Activated CD8-positive, alpha-beta memory T cell treated with anti-CD3 and anti-CD28 coated beads for 36 hours (primary cell): ENCODE measurements around the gene HSD17B2. TPM values are rescaled to one million over a fixed set of nuclear protein-coding genes. Genes with fewer than 3 reads are reported as not detected.

ENCODE experiments used
- CTCF ChIA-PET: fragments of 350-600 bp; sonication (Branson Sonifier 250); formaldehyde crosslinking; loops from one replicate; lab custom pipeline; 2021; ENCODE audit warnings: antibody characterized with exemption; lab: Charles Lee
- POLR2A ChIA-PET: fragments of 350-600 bp; sonication (Branson Sonifier 250); formaldehyde crosslinking; loops from one replicate; lab custom pipeline; 2021; ENCODE audit warnings: antibody characterized with exemption; lab: Charles Lee
- total RNA-seq, 2 experiments: library from RNA; stranded (reverse); gene quantifications; one replicate each; pipeline ENCODE4 v1.2.3, GENCODE V29; 2021

Gene HSD17B2
- total RNA-seq, 2 experiments from 2014 or later, result not detected

DNA sequence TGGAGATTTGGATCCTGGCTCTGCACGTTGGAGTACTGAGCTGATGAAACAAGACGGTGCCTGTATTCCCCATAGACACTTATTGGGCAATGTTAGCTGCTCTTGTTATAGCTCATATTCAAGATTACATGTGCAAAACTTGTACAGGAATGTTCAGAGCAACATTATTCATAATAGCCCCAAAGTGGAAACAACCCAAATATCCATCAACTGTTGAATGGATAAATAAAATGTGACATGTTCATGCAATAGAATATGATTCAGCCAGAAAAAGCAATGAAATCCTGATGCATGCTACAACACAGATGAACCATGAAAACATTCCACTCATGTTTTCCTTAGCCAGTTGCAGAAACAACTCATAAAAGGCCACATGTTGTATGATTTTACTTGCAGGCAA is 18.1 kb upstream of the HSD17B2 start:
- ChIA-PET CTCF (no interaction called here), POLR2A (no interaction called here)

DNA sequence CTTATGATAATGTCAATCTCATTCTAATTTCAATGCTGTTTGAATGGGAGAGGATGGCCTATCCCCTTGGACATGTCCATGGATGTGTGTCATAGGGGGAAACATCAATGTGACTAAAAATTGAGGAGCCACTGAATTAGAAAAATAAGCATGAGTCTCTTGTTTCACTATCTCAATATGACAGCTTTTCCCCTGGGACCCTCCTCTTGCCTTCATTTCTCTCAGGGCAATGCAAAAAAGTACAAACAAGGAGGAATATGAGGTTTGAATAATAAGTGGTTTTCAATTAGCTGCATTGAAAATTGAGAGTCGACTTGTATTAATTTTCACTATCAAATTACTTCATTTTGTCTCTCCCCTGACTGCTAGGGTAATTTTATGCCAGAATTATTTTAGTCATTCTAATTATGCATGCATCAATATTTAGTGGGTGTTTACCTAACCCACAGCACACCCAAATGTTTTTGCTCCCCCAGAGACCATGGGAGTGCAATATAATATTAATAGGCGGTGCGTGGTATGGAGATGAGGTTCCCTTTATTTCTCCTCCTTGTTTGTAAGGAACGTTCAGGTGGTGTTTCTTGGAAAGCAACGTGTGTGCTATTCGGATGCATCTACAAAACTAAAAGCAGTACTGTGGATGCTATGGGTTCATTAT is 17.0 kb upstream of the HSD17B2 start:
- POLR2A ChIA-PET, result no interaction called here
- CTCF ChIA-PET, result no interaction called here

DNA sequence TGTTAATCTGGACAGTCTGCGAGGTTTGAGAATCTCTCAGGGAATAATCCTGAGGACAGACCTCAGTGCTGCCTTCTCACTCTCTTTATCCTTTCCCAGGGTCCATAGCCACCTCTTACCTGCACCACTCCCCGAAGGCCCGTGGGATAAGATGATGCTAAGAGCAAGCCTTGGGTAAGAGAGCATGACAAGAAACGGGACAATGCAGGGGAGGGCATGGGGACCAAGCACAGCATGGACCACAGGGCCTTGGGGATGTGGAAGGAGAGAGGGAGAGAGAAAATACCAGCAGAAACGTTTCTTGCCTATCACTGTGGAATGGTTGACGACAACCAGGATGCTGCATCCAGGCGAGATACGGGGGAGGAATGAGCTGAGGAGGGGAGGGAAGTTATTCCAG is 15.5 kb upstream of the HSD17B2 start:
- CTCF ChIA-PET, result no interaction called here
- POLR2A ChIA-PET, result no interaction called here

DNA sequence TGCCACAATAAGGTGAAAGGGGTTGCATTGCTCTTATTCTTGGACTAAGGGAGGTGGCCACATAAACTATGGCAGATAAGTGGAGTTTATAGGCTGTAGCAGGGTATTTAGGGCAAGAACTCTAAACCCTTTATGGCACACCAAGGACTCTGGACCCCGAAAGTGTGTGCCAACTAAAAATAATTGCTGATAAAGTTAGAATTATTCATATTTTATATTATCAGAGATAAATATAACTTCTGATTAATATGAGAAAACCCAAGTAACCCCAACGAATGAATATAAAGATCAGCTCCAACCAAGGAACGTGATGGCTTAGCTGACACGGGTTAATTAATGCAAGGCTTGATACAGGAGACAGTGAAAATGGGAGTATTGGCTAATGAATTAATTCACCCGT is 15.0 kb upstream of the HSD17B2 start:
- ChIA-PET CTCF (interaction anchor here (0.7 kb wide), 2 partner anchors 12 to 22 kb away, joined by 3 read pairs; no protein-coding TSS in a partner anchor), POLR2A (no interaction called here)

DNA sequence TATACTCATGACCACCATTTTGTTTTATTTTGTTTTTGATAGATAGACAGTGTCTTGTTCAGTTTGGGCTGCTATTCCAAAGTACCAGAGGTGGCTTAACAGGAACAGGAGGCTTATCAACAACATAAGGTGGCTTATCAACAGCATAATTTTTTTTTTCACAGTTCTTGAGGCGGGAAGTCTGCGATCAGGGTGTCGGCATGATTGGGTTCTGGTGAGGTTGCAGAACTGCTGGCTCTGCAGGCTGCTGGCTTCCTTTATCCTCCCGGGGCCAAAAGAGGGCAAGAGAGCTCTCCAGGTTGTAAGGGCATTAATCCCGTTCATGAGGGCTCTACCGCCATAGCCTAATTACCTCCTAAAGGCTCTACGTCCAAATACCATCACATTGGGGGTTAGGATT is 11.8 kb upstream of the HSD17B2 start:
- ChIA-PET CTCF (no interaction called here), POLR2A (no interaction called here)

DNA sequence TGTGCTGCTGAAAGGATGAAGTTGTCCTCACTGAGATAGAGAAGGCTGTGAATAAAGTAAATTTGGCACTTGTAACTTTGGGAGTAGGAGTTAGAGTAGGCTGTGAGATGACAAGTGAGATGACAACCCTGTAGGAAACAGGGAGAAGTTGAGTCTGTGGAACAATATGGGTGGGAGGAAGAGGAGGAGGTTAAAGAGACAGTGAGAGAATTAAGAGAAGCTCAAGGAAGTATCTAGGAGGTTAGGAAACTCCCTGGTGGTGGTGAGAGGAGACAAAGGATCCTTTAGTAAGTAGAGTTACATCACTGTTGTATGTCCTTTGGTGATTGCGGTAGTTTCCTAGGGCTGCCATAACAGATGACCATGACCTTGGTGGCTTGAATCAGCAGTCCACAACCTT is 10.7 kb upstream of the HSD17B2 start:
- ChIA-PET CTCF (interaction anchor here (0.6 kb wide), 1 partner anchor 576 kb away, joined by 3 read pairs; no protein-coding TSS in a partner anchor), POLR2A (no interaction called here)

DNA sequence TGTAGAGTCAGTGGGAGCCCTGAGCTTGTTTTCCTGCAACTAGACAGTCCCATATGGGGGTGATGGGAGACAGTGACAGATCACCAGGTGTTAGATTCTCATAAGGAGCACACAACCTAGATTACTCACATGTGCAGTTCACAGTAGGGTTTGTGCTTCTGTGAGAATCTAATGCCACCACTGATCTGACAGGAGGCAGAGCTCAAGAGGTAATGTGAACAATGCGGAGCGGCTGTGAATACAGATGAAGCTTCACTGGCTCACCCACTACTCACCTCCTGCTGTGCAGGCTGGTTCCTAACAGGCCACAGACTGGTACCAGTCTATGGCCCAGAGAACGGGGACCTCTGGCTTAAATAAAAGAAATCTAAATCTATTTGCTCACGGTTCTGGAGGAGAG is 10.2 kb upstream of the HSD17B2 start:
- POLR2A ChIA-PET, result no interaction called here
- CTCF ChIA-PET, result interaction anchor here (0.6 kb wide), 1 partner anchor 575 kb away, joined by 3 read pairs; no protein-coding TSS in a partner anchor

DNA sequence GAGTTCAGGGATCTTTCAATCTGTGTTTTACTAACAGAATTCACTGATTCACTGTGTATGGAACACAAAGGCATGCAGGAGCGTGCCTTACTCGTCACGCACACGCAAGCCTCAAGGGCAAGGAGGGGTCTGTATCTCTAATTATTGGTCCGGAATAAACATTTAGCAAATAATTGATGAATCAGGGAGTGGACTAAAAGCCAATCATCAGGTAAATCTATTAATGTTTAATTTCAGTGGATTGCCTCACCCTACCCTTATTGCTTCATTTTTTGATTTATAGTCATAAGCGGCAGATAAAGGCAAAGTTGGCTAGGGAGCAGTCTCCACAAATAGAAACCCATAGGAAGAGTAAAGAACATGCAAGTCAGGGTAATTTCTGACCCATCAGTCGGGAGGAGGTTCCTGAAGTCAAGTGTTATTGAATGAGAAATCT is 7.4 kb upstream of the HSD17B2 start:
- POLR2A ChIA-PET, result no interaction called here
- CTCF ChIA-PET, result no interaction called here

DNA sequence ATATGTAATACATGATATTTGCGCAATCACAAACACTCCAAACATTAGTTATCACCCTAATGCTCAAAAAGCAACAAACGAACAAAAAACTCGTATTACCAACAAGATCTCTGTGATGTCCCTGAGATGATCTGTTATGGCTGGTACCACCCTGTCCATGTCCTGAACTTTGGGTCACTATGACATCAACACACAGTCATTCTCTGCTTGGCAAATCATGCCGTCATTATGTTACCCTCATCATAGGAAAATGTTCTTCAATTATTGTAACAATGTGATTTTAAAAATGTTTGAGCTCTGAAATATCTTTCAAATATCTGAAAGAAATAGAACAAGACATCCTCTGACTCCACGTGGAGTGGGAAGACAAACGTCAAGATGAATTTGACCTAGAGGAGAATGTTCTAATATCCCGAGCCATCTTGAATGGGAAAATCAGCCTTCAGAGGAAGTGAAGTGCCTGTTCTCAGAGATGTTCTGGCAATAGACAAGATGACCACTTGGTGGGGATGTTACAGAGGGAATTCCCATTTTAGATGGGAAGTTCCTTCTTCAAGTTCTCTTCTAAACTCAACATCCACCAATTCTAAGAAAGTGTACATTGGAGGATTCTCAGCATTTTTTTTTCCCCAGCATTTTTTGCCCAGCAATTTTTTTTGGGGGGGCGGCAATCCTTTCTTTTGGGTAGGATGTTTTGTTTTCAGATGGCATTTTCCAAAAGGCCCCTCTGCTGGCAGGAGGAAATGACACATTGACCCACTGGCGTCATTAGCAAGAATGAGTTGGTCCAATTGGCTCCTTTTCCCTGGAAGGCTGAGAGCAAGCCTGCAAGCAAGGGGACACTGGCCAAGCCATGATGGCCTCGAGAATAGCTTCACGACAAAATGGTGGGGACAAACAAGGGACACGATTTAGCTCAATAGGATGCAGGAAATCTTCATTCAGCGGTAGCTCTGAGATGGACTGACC is 3.7 kb upstream of the HSD17B2 start:
- POLR2A ChIA-PET, result no interaction called here
- CTCF ChIA-PET, result no interaction called here

DNA sequence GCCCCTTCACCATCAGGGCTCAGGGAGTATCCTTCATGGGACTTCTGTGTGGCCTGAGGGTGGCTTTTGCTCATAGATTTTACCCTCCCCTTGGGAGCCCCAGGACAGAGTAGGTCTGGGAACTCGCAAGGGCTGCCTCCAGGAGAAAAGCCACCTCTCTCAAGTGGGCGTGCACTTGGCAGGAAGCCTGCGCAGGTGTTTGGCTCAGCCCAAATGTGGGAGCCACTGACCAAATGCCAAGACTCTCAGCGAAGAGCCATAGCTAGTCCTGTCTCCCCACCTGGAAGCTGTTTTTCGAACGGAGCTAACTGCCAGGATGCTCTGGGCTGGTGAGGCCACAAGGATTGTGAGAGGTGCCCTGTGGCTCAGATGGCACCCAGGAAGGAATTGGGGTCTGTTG is 2.0 kb upstream of the HSD17B2 start:
- CTCF ChIA-PET, result no interaction called here

DNA sequence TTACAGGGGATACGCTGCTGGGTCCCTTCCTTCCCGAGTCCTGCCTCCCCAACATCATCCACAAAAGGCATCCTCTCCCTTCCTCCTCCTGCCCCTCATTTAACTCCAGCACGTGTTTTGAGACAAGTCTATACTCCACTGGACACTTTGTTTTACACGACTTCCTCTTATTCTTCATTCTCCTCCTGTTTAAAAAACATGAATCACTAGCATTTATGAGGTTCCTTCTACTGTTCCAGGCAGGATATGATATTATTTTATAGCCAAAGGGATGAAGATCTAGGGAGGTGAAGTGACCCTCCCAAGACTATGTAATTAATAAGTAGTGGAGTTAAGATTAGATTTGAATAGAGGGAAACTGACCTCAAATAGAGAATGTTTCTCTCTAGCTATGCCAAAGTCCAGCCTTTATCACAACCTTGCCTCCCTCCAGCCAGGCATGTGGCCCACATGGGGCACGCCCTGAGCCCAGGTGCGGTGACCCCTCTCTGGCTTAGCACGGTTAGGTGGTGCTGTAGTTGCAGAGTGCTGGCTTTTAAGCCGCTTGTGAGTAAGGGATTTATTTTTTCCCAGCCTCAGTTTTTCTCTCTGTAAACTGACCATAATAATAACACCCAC is 1.3 kb upstream of the HSD17B2 start:
- POLR2A ChIA-PET, result no interaction called here
- CTCF ChIA-PET, result no interaction called here

More for the DNA sequence above, 2.0 kb upstream of the HSD17B2 start:
- POLR2A ChIA-PET, result no interaction called here

DNA sequence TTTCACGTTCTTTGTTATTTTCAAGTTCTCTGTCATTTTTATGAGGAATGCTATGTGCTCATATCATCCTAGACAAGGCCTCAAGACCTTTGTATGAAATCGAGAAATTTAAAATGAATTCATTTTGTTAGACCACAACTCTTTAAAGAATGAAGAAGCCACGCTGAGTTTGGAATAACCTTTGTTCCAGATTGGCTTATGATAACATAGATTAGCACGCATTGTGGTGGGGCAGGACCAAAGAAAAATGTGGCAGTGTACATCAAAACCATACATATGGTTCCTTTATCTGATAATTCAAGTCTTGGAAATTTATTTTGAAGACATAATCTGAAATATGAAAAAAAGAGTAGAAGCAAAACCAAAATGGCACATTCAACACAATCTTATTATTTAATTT is 2.2 kb downstream of the HSD17B2 start:
- ChIA-PET POLR2A (no interaction called here), CTCF (no interaction called here)

DNA sequence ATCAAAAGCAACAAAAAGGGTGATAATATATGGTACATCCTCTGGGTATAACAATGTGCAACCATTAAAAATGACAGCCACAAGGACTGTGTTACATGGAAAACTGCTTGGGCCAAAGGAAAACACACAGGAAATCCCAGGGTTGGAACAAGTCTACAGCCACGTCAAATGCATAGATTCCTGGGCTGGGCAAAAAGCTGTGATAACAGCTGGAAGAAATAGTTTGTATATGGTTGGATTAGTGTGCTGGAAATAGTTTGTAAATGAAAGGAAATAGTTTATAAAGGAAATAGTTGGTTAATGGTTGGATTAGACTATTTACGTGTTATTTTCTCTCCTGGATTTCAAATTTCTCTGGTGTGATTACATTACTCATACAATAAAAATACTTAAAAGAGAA is 2.6 kb downstream of the HSD17B2 start:
- ChIA-PET CTCF (no interaction called here), POLR2A (no interaction called here)

DNA sequence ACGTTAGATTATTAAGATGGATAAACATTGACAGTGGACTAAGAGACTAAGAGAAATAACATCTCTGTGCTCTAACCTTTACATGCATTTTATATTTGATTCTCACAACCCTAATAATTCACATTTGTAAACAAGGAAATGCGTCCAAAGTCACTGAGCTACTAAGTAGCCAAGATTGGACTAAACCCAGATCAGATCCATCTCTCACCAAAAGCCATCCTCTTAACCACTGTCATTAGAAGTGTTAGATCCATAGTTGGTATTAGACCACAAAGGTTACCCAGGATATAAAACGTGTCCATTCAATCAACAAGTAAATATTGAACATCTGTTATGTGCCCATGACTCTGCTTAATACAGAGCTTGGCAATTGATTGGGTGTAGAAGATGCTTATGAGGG is 5.2 kb downstream of the HSD17B2 start:
- CTCF ChIA-PET, result no interaction called here
- POLR2A ChIA-PET, result no interaction called here

DNA sequence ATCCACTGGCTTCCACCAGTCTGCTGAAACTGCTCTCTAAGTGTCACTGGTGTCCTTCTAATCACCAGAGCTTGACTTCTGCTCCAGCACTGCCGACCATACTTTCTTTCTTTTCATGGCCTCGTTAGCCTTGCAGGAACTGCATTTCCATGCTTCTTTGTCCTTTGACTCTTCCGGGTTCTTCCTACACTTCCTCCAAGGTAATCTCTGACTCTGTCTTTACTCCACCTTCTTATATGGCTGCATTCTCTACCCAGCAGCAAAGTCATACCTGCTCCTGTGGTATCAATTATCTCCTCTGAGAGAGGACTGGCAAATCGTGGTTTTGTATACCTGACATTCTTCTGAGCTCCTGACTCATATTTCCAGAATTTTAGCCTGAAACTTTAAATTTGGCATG is 6.5 kb downstream of the HSD17B2 start:
- ChIA-PET CTCF (no interaction called here), POLR2A (no interaction called here)

DNA sequence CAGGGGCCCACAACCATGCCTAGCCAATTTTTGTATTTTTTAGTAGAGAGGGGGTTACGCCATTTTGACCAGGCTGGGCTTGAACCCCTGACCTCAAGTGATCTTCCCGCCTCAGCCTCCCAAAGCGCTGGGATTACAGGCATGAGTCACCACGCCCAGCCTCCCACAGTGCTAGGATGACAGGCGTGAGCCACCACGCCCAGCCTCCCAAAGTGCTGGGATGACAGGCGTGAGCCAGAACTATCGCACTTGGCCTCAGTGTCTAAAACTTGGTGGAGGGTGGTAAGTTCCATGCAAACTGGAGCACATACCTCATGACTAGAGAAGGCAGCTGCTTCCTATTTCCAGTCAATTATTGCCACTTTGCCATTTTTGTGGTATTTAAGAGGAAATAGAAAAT is 7.1 kb downstream of the HSD17B2 start:
- CTCF ChIA-PET, result interaction anchor here (0.6 kb wide), 1 partner anchor 22 kb away, joined by 3 read pairs; no protein-coding TSS in a partner anchor
- POLR2A ChIA-PET, result no interaction called here

DNA sequence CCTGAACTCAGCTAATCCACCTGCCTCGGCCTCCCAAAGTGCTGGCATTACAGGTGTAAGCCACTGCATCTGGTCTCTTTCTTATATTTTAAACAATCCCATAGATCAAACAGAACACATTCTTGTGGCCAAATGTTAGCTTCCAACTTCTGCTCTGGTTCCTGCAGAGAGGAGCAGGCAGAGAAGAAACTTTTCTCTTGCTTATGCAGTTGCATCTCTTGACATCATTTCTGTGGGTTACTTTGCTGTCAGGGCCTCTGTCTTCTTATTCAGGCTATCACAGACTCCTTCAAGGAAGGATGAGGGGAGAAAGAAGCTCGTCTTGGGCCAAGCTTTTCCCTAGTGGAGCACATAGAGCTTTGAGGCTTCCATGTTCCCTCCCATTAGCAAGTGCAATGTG is 7.8 kb downstream of the HSD17B2 start:
- POLR2A ChIA-PET, result no interaction called here
- CTCF ChIA-PET, result interaction anchor here (0.6 kb wide), 1 partner anchor 22 kb away, joined by 3 read pairs; no protein-coding TSS in a partner anchor

DNA sequence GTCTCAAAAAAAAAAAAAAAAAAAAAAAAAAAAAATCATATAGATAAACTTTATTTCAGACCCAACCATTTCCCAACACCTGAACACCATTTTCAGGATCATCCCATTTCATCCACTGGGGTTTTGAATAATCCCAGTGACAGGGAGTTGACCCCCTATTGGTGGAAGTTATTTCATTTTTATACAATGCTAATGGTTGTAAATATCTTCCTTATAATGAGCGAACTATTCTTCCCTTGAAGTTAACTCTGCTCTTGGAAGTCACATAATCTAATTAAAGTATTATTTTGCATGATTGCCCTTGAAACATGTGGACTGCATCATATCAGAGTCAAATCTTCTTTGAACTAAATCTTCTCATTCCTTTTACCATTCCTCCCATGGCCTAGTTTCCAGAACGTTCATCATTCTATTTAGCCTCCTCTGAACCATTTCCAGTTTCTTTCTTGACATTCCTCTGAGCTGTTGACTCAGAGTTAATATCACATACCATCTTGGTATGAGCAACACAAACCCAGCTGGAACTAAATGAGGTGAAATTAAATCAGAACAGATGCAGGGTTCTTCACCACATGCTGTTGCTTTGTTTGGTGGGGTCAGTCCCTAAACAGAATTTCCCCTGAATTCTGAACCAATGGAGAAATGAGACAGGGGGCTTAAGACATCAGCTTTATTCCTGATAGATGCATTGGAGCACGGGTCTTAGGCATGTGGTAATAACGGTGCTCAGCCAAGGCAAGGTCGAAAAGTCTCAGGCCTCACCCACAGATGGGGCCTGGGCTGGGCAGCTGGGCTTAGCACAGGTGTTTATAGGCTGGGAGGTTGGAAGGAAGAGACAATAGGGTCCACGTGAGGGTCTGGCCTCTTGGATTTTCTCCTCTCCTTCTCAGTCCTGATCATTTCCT is 8.9 kb downstream of the HSD17B2 start:
- ChIA-PET POLR2A (no interaction called here), CTCF (no interaction called here)

DNA sequence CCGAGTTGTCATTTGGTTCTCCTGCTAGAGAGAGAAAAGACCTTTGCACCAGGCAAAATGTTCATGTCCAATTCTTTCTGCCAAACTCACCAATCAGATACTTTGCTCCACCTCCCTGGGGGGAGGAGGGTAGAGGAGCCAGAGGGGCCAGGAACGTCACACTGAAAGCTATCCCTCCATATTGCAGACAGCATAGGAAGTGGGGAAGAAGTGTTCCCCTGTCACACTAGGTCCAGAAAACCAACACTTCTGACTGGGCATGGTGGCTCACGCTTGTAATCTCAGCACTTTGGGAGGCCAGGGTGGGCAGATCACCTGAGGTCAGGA is 9.5 kb downstream of the HSD17B2 start:
- ChIA-PET CTCF (no interaction called here), POLR2A (no interaction called here)
